Progenitor cell of endocrine pancreas (in vitro differentiated cells): ENCODE measurements around the gene BHMT. TPM values are rescaled to one million over a fixed set of nuclear protein-coding genes. Genes with fewer than 3 reads are reported as not detected.
"Not testable (repeated sequence)": the region's sequence is repeated elsewhere in the genome, so short reads cannot be mapped to it uniquely, and the experiment has no call there.

ENCODE experiments used
- DNase-seq: peaks from one replicate; pipeline ENCODE4 v3.0.0; 2021; ENCODE audit warnings: low spot score; ENCODE audit not compliant: unreplicated experiment
- H3K27ac Mint-ChIP-seq: 2 replicates; pipeline ENCODE4 v1.8.0; 2021; ENCODE audit warnings: mild to moderate bottlenecking, moderate library complexity, mixed read lengths
- H3K27me3 Mint-ChIP-seq: 2 replicates; pipeline ENCODE4 v1.8.0; 2021; ENCODE audit warnings: mixed read lengths
- H3K36me3 Mint-ChIP-seq: 2 replicates; pipeline ENCODE4 v1.8.0; 2022; ENCODE audit warnings: mixed read lengths; ENCODE audit not compliant: insufficient read depth
- H3K4me1 Mint-ChIP-seq: 2 replicates; pipeline ENCODE4 v1.8.0; 2021; ENCODE audit warnings: low read depth, mixed read lengths
- H3K4me3 Mint-ChIP-seq: 2 replicates; pipeline ENCODE4 v1.8.0; 2021; ENCODE audit warnings: low read depth, mild to moderate bottlenecking, moderate library complexity, mixed read lengths
- H3K9me3 Mint-ChIP-seq: 2 replicates; pipeline ENCODE4 v1.8.0; 2021; ENCODE audit warnings: low read depth, mixed read lengths
- total RNA-seq: library from RNA; stranded (reverse); gene quantifications from 2 replicates; pipeline ENCODE4 v1.2.1, GENCODE V29; 2021
- TF ChIP-seq, protein P1 (sequence below): fragments of 200-600 bp; sonication (generic); IDR thresholded peaks from one replicate; pipeline ENCODE4 v1.5.0; 2021; ENCODE audit warnings: antibody characterized with exemption, mild to moderate bottlenecking; ENCODE audit not compliant: unreplicated experiment

Gene BHMT
- total RNA-seq, 1 donor from 2014 or later = 1.4 TPM

DNA sequence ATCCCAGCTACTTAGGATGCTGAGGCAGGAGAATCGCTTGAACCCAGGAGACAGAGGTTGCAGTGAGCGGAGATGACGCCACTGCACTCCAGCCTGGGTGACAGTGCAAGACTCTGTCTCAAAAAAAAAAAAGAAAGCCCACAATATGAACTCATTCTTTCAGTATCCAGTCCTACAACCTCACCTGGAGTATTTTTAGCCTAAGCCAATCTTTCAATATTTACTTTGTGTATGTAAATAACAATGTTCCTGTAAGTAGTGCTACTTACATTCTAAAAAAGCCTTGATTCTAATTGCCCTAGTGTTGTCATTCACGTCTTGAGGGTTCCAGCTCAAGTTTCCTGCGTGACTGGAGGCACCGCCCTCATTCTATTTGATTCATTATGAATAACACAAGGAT lies 62.0 kb downstream of the BHMT start:
- no peaks in the 10 kb centered on the region for H3K27me3 Mint-ChIP-seq
- DNase-seq = no peak
- no peak overlapping the region for H3K4me3 Mint-ChIP-seq
- peaks cover 6% of the 10 kb centered on the region for H3K4me1 Mint-ChIP-seq
- H3K36me3 Mint-ChIP-seq = no peaks in the 10 kb centered on the region
- TF ChIP-seq, protein P1, sequence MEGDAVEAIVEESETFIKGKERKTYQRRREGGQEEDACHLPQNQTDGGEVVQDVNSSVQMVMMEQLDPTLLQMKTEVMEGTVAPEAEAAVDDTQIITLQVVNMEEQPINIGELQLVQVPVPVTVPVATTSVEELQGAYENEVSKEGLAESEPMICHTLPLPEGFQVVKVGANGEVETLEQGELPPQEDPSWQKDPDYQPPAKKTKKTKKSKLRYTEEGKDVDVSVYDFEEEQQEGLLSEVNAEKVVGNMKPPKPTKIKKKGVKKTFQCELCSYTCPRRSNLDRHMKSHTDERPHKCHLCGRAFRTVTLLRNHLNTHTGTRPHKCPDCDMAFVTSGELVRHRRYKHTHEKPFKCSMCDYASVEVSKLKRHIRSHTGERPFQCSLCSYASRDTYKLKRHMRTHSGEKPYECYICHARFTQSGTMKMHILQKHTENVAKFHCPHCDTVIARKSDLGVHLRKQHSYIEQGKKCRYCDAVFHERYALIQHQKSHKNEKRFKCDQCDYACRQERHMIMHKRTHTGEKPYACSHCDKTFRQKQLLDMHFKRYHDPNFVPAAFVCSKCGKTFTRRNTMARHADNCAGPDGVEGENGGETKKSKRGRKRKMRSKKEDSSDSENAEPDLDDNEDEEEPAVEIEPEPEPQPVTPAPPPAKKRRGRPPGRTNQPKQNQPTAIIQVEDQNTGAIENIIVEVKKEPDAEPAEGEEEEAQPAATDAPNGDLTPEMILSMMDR = no peak
- H3K27ac Mint-ChIP-seq = peak overlapping the region; percentile 41
- H3K9me3 Mint-ChIP-seq = no peaks in the 10 kb centered on the region

GRCh38 chr5:79180449-79180848 lies 68.8 kb downstream of the BHMT start:
- H3K27me3 Mint-ChIP-seq, H3K4me1 Mint-ChIP-seq, H3K4me3 Mint-ChIP-seq: not testable (repeated sequence)

GRCh38 chr5:79181419-79182022 lies 69.9 kb downstream of the BHMT start:
- TF ChIP-seq, protein P1 = no peak
- Mint-ChIP-seq H3K36me3 (no peaks in the 10 kb centered on the region), H3K9me3 (no peaks in the 10 kb centered on the region), H3K4me3 (no peak overlapping the region), H3K27ac (no peak overlapping the region), H3K27me3 (no peaks in the 10 kb centered on the region), H3K4me1 (peaks cover 9% of the 10 kb centered on the region)
- no peak for DNase-seq

More at GRCh38 chr5:79180449-79180848, 68.8 kb downstream of the BHMT start:
- not testable (repeated sequence) for DNase-seq, H3K36me3 Mint-ChIP-seq, H3K9me3 Mint-ChIP-seq, H3K27ac Mint-ChIP-seq

Other genes with a start within 250 kb of the BHMT start
- gene ARSB, start 126.5 kb upstream of the BHMT start, total RNA-seq = 17.0 and 17.7 TPM in 2 replicates
- 0.75 and 0.84 TPM in 2 replicates for gene DMGDH, start 42.1 kb upstream of the BHMT start, total RNA-seq
- gene BHMT2, start 42.0 kb upstream of the BHMT start, total RNA-seq = 0.64 and 1.2 TPM in 2 replicates
- 13.9 and 15.0 TPM in 2 replicates for gene JMY, start 124.3 kb downstream of the BHMT start, total RNA-seq